Sigmoid colon (tissue), 6 donors: ENCODE measurements around the gene SORL1-AS1.
A peak's percentile ranks its signal among the peaks of the same experiment; 100 is the strongest.

Experiments used
- DNase-seq: peaks from one replicate; pipeline ENCODE4 v3.0.0-alpha.2; 2019
- H3K27ac ChIP-seq, 4 donors: fragments of 200-600 bp; sonication (generic); one replicate each; pipeline ENCODE4 v1.5.1; 2016 to 2019; ENCODE audit warnings: mild to moderate bottlenecking in 1 of 4
- H3K27me3 ChIP-seq, 3 donors: fragments of 200-600 bp; sonication (generic); one replicate each; pipeline ENCODE4 v1.5.1; 2019; ENCODE audit warnings: mild to moderate bottlenecking in 1 of 3
- H3K36me3 ChIP-seq, 4 donors: fragments of 200-600 bp; sonication (generic); one replicate each; pipeline ENCODE4 v1.5.1; 2016 to 2019
- H3K4me1 ChIP-seq, 4 donors: fragments of 200-600 bp; sonication (generic); one replicate each; pipeline ENCODE4 v1.5.1; 2017 to 2019
- H3K4me3 ChIP-seq, 4 donors: fragments of 200-600 bp; sonication (generic); one replicate each; pipeline ENCODE4 v1.5.1; 2017 to 2019; ENCODE audit warnings: mild to moderate bottlenecking in 2 of 4, moderate library complexity in 1 of 4
- H3K9me3 ChIP-seq, 4 donors: fragments of 200-600 bp in 3 of 4; sonication (generic) in 3 of 4; one replicate each; pipeline versions ENCODE4 v1.5.1 to v1.6.1; 2013 to 2019
- EP300 ChIP-seq, 4 donors: sonication (generic); formaldehyde crosslinking; IDR thresholded peaks; one replicate each; pipeline ENCODE4 v1.6.1; 2017; ENCODE audit warnings: antibody characterized with exemption in 4 of 4
- POLR2A ChIP-seq, 2 donors: fragments of 450-650 bp; IDR thresholded peaks; one replicate each; pipeline ENCODE4 v1.6.1; 2016; ENCODE audit warnings: antibody characterized with exemption in 2 of 2, mild to moderate bottlenecking in 2 of 2, moderate library complexity in 2 of 2
- POLR2AphosphoS5 ChIP-seq, 4 donors: sonication (generic); formaldehyde crosslinking; IDR thresholded peaks; one replicate each; pipeline ENCODE4 v1.6.1; 2017; ENCODE audit warnings: antibody characterized with exemption in 4 of 4
- WGBS, 2 donors: extraction: QIAGEN DNeasy Blood & Tissue Kit; methylation state at CpG; one replicate each; pipeline ENCODE4 v1.1.7; 2013; 5-methylcytosine and 5-hydroxymethylcytosine counted together
- intact Hi-C: fragments of 100-400 bp; cut with DNase I; formaldehyde crosslinking; loops from one replicate; pipeline ENCODE4 v1.15.1; 2023
- TF ChIP-seq, protein P1 (sequence below), 4 experiments: fragments of 450-650 bp in 3 of 4; fragments of 200-600 bp in 1 of 4; IDR thresholded peaks; one replicate each; pipeline ENCODE4 v1.5.1; 2016 to 2019; ENCODE audit warnings: antibody characterized with exemption in 4 of 4, mild to moderate bottlenecking in 3 of 4, moderate library complexity in 2 of 4
- donor health status: healthy with polysubstance abuse.
- donor health status: healthy.

SORL1-AS1 gene

DNA sequence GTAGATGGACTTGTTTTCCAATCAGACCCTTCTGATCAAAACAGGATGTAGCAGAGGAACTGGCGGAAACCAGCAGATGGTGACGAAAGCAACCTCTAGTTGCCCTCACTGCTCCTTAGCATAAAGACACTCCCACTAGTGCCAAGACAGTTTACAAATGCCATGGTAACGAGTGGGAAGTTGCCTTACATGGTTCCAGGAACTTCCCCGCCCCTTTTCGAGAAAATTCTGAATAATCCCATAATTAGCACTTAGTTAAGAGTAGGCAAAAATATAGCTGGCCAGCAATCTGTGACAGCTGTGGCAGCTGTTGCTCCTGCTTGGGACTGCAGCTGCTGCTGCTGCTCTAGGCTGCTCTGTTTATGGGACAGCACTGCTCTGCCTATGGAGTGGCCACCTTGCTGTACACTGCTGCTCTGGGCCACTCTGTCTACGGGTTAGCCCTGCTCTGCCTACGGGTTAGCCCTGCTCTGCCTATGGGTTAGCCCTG lies 34.1 kb downstream of the SORL1-AS1 start:
- DNase-seq: no peak
- 72 to 76% methylated on average over 7 of the region's 7 CpGs for WGBS, 2 donors
- Histone ChIP-seq H3K36me3 (no peaks in the 10 kb centered on the region), H3K4me1 (peaks cover 0 to 28% (median 18%) of the 10 kb centered on the region in 4 donors), H3K9me3 (no peaks in the 10 kb centered on the region), H3K27me3 (no peaks in the 10 kb centered on the region), H3K4me3 (no peak overlapping the region), H3K27ac (peak overlapping the region in 1 of 4 donors; percentile 24)
- intact Hi-C loops: loop anchor here (5.0 kb wide), 1 partner anchor 34 kb away; the partner anchor contains the start of genes SORL1 and SORL1-AS1
- TF ChIP-seq, protein P1, sequence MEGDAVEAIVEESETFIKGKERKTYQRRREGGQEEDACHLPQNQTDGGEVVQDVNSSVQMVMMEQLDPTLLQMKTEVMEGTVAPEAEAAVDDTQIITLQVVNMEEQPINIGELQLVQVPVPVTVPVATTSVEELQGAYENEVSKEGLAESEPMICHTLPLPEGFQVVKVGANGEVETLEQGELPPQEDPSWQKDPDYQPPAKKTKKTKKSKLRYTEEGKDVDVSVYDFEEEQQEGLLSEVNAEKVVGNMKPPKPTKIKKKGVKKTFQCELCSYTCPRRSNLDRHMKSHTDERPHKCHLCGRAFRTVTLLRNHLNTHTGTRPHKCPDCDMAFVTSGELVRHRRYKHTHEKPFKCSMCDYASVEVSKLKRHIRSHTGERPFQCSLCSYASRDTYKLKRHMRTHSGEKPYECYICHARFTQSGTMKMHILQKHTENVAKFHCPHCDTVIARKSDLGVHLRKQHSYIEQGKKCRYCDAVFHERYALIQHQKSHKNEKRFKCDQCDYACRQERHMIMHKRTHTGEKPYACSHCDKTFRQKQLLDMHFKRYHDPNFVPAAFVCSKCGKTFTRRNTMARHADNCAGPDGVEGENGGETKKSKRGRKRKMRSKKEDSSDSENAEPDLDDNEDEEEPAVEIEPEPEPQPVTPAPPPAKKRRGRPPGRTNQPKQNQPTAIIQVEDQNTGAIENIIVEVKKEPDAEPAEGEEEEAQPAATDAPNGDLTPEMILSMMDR (IDR thresholded peaks at IDR 0.05): no peak
- no peak for TF ChIP-seq POLR2AphosphoS5 (IDR thresholded peaks at IDR 0.05)
- no peak for TF ChIP-seq POLR2A (IDR thresholded peaks at IDR 0.05)
- TF ChIP-seq EP300 (IDR thresholded peaks at IDR 0.05): no peak

DNA sequence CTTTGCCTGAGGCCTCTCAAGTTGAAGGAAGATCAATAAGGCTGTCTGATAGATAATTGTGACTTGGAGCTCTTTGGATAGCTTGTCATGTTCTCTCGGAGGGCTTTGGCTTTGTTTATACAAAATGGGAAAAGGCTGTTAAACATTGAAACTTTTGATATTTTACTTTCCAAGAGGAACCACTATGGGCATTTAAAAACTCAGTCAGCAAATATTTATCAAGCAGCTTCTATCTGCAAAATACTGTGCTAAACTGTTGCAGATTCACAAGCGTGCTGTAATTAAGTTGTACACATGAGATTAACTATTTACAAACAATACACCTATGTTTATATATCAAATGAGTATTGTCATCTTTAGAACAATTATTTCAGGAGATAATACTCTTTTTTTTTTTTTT lies 35.2 kb downstream of the SORL1-AS1 start:
- Histone ChIP-seq H3K9me3 (no peaks in the 10 kb centered on the region), H3K4me1 (peaks cover 0 to 28% (median 18%) of the 10 kb centered on the region in 4 donors), H3K27ac (peak overlapping the region; percentile 55 to 76 (median 64)), H3K27me3 (no peaks in the 10 kb centered on the region), H3K36me3 (no peaks in the 10 kb centered on the region), H3K4me3 (no peak overlapping the region)
- WGBS, 2 donors: 38 to 41% methylated on average over 2 of the region's 2 CpGs
- TF ChIP-seq POLR2AphosphoS5 (IDR thresholded peaks at IDR 0.05) (no peak), EP300 (IDR thresholded peaks at IDR 0.05) (no peak), POLR2A (IDR thresholded peaks at IDR 0.05) (no peak)
- TF ChIP-seq, protein P1 (IDR thresholded peaks at IDR 0.05): no peak
- no peak for DNase-seq
- intact Hi-C loops: loop anchor here (5.0 kb wide), 1 partner anchor 35 kb away; the partner anchor contains the start of genes SORL1 and SORL1-AS1

DNA sequence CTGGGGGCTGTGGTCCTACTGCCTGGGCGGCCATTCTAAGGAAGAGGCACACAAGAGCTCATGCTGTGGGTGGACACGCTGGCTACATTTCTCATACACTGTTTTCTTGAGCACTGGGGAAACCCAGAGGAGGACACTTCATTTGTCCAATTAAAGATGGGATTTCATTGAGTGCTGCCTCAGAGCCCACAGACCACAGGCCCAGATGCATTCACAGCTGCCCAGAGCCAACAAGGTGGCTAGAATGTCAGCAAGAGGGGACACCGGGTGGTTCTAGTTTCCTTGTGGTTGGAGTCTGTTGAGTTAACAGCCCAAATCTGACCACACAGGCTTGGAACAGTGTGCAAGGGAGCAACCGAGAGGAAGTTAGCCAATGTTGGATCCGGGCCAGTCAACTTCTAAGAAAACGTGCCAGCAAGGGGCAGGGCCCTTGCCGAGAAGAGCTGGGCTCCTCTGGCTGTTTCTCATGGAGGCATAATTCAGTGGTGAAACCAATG lies 35.7 kb downstream of the SORL1-AS1 start:
- 17 to 19% methylated on average over 7 of the region's 7 CpGs for WGBS, 2 donors
- TF ChIP-seq POLR2A (IDR thresholded peaks at IDR 0.05) (no peak), POLR2AphosphoS5 (IDR thresholded peaks at IDR 0.05) (peak in 2 of 4 donors; percentile 47 to 53), EP300 (IDR thresholded peaks at IDR 0.05) (no peak)
- TF ChIP-seq, protein P1 (IDR thresholded peaks at IDR 0.05): no peak
- Histone ChIP-seq H3K27me3 (no peaks in the 10 kb centered on the region), H3K4me1 (peaks cover 0 to 28% (median 18%) of the 10 kb centered on the region in 4 donors), H3K4me3 (no peak overlapping the region), H3K36me3 (no peaks in the 10 kb centered on the region), H3K9me3 (no peaks in the 10 kb centered on the region), H3K27ac (peak overlapping the region; percentile 55 to 76 (median 64))
- intact Hi-C loops: loop anchor here (5.0 kb wide), 1 partner anchor 35 kb away; the partner anchor contains the start of genes SORL1 and SORL1-AS1
- peak; percentile 93 for DNase-seq

DNA sequence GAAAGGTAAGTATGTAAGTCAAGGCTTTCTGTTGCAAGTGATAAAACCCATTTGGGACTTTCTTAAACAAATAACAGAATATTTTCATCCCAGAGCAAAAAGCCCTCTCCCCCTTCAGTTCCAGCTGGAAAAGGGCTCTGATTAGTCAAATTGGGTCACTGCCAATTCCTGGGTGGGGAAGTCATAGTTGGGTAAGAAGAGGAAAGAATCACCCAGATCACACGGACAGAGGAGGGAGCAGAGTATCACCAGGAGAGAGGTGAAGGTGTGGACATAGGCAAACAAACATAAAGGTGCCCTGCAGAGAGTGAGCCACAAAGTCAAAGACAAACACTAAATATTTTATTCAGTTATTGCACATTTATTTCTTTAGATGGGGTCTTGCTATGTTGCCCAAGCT lies 36.9 kb downstream of the SORL1-AS1 start:
- intact Hi-C loops: loop anchor here (5.0 kb wide), 1 partner anchor 36 kb away; the partner anchor contains the start of genes SORL1 and SORL1-AS1
- no peaks in the 10 kb centered on the region for H3K36me3 ChIP-seq
- no peak for DNase-seq
- H3K27ac ChIP-seq: peak overlapping the region in 1 of 4 donors; percentile 76
- no peaks in the 10 kb centered on the region for H3K9me3 ChIP-seq
- WGBS, 2 donors: 4 to 56% methylated on average over 1 of the region's 1 CpG
- peaks cover 0 to 28% (median 18%) of the 10 kb centered on the region in 4 donors for H3K4me1 ChIP-seq
- H3K27me3 ChIP-seq: no peaks in the 10 kb centered on the region
- TF ChIP-seq, protein P1 (IDR thresholded peaks at IDR 0.05): no peak
- TF ChIP-seq POLR2AphosphoS5 (IDR thresholded peaks at IDR 0.05) (no peak), EP300 (IDR thresholded peaks at IDR 0.05) (no peak), POLR2A (IDR thresholded peaks at IDR 0.05) (no peak)
- no peak overlapping the region for H3K4me3 ChIP-seq
